WTC11 (cell line): ENCODE measurements around the gene IL1RAPL1.

Source experiments
- CBFB ChIP-seq: sonication (generic); formaldehyde crosslinking; IDR thresholded peaks from 2 replicates; pipeline ENCODE4 v1.8.1; 2022; ENCODE audit warnings: mild to moderate bottlenecking, low read depth, missing genetic modification reagents
- GABPB1 ChIP-seq: sonication (generic); formaldehyde crosslinking; IDR thresholded peaks from 2 replicates; pipeline ENCODE4 v1.8.1; 2023; ENCODE audit warnings: mild to moderate bottlenecking, missing genetic modification reagents
- JUN ChIP-seq: sonication (generic); formaldehyde crosslinking; IDR thresholded peaks from 2 replicates; pipeline ENCODE4 v1.8.0; 2023; ENCODE audit warnings: mild to moderate bottlenecking, missing genetic modification reagents
- ZNF263 ChIP-seq: sonication (generic); formaldehyde crosslinking; IDR thresholded peaks from 2 replicates; pipeline ENCODE4 v1.8.1; 2022; ENCODE audit warnings: low read depth, mild to moderate bottlenecking, moderate library complexity, missing genetic modification reagents
- TF ChIP-seq, protein P1 (sequence below): fragments of 200-600 bp; IDR thresholded peaks from 2 replicates; pipeline ENCODE4 v1.8.0; 2022; ENCODE audit warnings: antibody characterized with exemption
- TF ChIP-seq, protein P2 (sequence below): sonication (generic); formaldehyde crosslinking; IDR thresholded peaks from 2 replicates; pipeline ENCODE4 v1.8.0; 2022; ENCODE audit warnings: missing genetic modification reagents
- TF ChIP-seq, protein P3 (sequence below): fragments of 250-450 bp; sonication (Bioruptor Pico); IDR thresholded peaks from 2 replicates; pipeline ENCODE4 v1.9.0; 2021; ENCODE audit warnings: mild to moderate bottlenecking
- TF ChIP-seq, protein P4 (sequence below): sonication (generic); formaldehyde crosslinking; IDR thresholded peaks from 2 replicates; pipeline ENCODE4 v1.8.0; 2022; ENCODE audit warnings: mild to moderate bottlenecking, missing genetic modification reagents

DNA sequence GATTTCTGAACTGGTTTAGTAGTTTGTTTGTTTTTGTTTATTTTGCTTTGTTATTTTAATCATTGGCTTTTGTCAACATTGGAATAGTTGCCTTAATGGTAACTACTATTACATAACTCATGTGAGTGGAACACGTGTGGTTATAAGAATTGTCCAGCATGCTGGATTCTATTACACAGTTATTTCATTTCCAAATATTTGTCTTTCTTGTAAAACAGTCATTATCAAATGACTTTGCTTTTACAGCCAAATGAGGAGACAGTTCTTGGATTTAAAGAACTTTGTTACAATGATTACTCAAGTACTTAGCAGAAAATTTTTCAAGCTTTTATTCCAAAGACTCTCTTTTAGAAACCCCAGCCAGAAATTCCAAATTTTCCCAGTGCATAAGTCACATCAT lies 1112.0 kb downstream of the IL1RAPL1 start:
- no peak for TF ChIP-seq GABPB1 (CRISPR knock-in tag)
- TF ChIP-seq, protein P1, sequence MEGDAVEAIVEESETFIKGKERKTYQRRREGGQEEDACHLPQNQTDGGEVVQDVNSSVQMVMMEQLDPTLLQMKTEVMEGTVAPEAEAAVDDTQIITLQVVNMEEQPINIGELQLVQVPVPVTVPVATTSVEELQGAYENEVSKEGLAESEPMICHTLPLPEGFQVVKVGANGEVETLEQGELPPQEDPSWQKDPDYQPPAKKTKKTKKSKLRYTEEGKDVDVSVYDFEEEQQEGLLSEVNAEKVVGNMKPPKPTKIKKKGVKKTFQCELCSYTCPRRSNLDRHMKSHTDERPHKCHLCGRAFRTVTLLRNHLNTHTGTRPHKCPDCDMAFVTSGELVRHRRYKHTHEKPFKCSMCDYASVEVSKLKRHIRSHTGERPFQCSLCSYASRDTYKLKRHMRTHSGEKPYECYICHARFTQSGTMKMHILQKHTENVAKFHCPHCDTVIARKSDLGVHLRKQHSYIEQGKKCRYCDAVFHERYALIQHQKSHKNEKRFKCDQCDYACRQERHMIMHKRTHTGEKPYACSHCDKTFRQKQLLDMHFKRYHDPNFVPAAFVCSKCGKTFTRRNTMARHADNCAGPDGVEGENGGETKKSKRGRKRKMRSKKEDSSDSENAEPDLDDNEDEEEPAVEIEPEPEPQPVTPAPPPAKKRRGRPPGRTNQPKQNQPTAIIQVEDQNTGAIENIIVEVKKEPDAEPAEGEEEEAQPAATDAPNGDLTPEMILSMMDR, result no peak
- TF ChIP-seq, protein P2, sequence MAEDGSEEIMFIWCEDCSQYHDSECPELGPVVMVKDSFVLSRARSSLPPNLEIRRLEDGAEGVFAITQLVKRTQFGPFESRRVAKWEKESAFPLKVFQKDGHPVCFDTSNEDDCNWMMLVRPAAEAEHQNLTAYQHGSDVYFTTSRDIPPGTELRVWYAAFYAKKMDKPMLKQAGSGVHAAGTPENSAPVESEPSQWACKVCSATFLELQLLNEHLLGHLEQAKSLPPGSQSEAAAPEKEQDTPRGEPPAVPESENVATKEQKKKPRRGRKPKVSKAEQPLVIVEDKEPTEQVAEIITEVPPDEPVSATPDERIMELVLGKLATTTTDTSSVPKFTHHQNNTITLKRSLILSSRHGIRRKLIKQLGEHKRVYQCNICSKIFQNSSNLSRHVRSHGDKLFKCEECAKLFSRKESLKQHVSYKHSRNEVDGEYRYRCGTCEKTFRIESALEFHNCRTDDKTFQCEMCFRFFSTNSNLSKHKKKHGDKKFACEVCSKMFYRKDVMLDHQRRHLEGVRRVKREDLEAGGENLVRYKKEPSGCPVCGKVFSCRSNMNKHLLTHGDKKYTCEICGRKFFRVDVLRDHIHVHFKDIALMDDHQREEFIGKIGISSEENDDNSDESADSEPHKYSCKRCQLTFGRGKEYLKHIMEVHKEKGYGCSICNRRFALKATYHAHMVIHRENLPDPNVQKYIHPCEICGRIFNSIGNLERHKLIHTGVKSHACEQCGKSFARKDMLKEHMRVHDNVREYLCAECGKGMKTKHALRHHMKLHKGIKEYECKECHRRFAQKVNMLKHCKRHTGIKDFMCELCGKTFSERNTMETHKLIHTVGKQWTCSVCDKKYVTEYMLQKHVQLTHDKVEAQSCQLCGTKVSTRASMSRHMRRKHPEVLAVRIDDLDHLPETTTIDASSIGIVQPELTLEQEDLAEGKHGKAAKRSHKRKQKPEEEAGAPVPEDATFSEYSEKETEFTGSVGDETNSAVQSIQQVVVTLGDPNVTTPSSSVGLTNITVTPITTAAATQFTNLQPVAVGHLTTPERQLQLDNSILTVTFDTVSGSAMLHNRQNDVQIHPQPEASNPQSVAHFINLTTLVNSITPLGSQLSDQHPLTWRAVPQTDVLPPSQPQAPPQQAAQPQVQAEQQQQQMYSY (CRISPR knock-in tag), result no peak
- TF ChIP-seq, protein P3, sequence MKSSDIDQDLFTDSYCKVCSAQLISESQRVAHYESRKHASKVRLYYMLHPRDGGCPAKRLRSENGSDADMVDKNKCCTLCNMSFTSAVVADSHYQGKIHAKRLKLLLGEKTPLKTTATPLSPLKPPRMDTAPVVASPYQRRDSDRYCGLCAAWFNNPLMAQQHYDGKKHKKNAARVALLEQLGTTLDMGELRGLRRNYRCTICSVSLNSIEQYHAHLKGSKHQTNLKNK (CRISPR knock-in tag), result no peak
- no peak for TF ChIP-seq JUN (CRISPR knock-in tag)
- TF ChIP-seq ZNF263 (CRISPR knock-in tag), result no peak
- no peak for TF ChIP-seq CBFB (CRISPR knock-in tag)
- TF ChIP-seq, protein P4, sequence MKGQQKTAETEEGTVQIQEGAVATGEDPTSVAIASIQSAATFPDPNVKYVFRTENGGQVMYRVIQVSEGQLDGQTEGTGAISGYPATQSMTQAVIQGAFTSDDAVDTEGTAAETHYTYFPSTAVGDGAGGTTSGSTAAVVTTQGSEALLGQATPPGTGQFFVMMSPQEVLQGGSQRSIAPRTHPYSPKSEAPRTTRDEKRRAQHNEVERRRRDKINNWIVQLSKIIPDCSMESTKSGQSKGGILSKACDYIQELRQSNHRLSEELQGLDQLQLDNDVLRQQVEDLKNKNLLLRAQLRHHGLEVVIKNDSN (CRISPR knock-in tag), result no peak
